RCC 7860 (cell line): Measurements from ENCODE around the gene PTPN22.

Source experiments
- DNase-seq: peaks from one replicate; pipeline ENCODE4 v3.0.0-alpha.2; 2015; ENCODE audit warnings: low spot score
- FAIRE-seq: peaks from 2 replicates; lab custom pipeline; 2012; peaks lifted over from hg19 to GRCh38; lab: Jason Lieb, UNC

PTPN22 gene

GRCh38 chr1:113804421-113805255 is 66.9 kb downstream of the PTPN22 start:
- DNase-seq (peak; percentile 70), FAIRE-seq (peak; percentile 91)

- FAIRE-seq (no peak), DNase-seq (no peak)
Observed at GRCh38 chr1:113802367-113803007, 69.0 kb downstream of the PTPN22 start.

- FAIRE-seq = no peak
- no peak for DNase-seq
Observed at GRCh38 chr1:113800487-113800886, 71.0 kb downstream of the PTPN22 start.

- FAIRE-seq = no peak
- DNase-seq = no peak
Observed at GRCh38 chr1:113797472-113797871, 74.0 kb downstream of the PTPN22 start.

- DNase-seq = no peak
- FAIRE-seq = no peak
Observed at GRCh38 chr1:113793878-113794834, 77.4 kb downstream of the PTPN22 start.

GRCh38 chr1:113792986-113793385 is 78.5 kb downstream of the PTPN22 start:
- FAIRE-seq (peak; percentile 46), DNase-seq (peak; percentile 33)

GRCh38 chr1:113792471-113792870 is 79.0 kb downstream of the PTPN22 start:
- no peak for FAIRE-seq
- no peak for DNase-seq

GRCh38 chr1:113788802-113789201 is 82.7 kb downstream of the PTPN22 start:
- no peak for DNase-seq
- no peak for FAIRE-seq

GRCh38 chr1:113787663-113788062 is 83.8 kb downstream of the PTPN22 start:
- FAIRE-seq (no peak), DNase-seq (no peak)

GRCh38 chr1:113786069-113786468 is 85.4 kb downstream of the PTPN22 start:
- FAIRE-seq = no peak
- no peak for DNase-seq

- no peak for FAIRE-seq
- no peak for DNase-seq
Observed at GRCh38 chr1:113784104-113784779, 87.3 kb downstream of the PTPN22 start.

GRCh38 chr1:113783254-113784103 is 88.0 kb downstream of the PTPN22 start:
- FAIRE-seq (no peak), DNase-seq (no peak)

- FAIRE-seq (no peak), DNase-seq (no peak)
Observed at GRCh38 chr1:113782406-113782805, 89.1 kb downstream of the PTPN22 start.

- FAIRE-seq = no peak
- no peak for DNase-seq
Observed at GRCh38 chr1:113780374-113781146, 91.0 kb downstream of the PTPN22 start.

- DNase-seq = no peak
- no peak for FAIRE-seq
Observed at GRCh38 chr1:113779542-113779941, 92.0 kb downstream of the PTPN22 start.

GRCh38 chr1:113777561-113777960 is 94.0 kb downstream of the PTPN22 start:
- DNase-seq (no peak), FAIRE-seq (no peak)

- FAIRE-seq (no peak), DNase-seq (no peak)
Observed at GRCh38 chr1:113770031-113770430, 101.5 kb downstream of the PTPN22 start.

GRCh38 chr1:113769601-113769970 is 101.9 kb downstream of the PTPN22 start:
- FAIRE-seq = no peak
- no peak for DNase-seq
